SH-SY5Y (cell line): Measurements from ENCODE around the gene KCNJ5.

ENCODE experiments used
- GATA2 ChIP-seq: IDR thresholded peaks from 2 replicates; pipeline ENCODE4 v1.6.1; 2011; ENCODE audit warnings: mild to moderate bottlenecking, low read depth, low read length
- GATA3 ChIP-seq: IDR thresholded peaks from 2 replicates; pipeline ENCODE4 v1.6.1; 2011; ENCODE audit warnings: low read depth, mild to moderate bottlenecking, low read length, moderate library complexity

GRCh38 chr11:128884703-128885338 lies 6.3 kb upstream of the KCNJ5 start:
- TF ChIP-seq GATA2 = no peak
- no peak for TF ChIP-seq GATA3
